Measurements from ENCODE around the gene CMSS1.
A peak's percentile ranks its signal among the peaks of the same experiment; 100 is the strongest.

Gene CMSS1

DNA sequence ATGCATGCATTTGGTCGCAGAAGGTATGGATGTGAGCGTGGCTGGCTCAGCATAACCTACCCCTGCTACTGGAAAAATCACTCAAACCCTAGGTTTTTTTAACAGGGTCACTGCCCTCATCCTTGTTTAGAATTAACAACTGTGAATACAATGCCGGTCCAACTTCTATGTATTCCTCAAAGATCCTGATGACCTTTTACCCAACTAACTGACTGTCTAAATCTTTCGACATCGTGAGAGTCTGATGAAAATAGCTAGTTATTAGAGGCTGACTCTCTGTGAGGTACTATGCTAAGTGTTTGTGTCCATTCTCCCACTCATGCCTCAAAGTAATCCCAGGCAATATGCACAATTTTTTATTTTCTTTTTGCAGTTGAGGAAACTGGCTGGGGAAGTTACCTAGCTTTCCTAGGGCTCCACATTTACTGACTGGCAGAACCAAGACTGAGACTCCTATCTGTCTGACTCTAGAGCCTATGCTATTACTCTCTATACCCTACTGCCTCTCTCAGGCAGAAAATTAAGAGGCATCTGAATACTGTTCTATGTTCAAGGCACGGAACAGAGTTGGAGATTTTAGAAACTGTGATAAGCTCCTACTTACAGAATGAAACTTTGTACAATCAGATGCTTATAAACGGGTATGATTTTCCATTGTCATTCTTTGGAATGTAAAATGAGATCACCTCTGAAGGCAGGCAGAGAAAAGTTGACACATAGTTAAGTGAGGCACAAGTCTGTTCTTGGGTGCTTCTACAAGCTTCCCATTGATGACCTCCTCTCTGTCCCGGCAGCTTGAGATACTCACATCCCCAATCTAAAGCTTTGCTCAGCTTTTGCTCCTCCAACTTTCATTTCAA is 240.3 kb downstream of the CMSS1 start:
- DNase-seq (ENCODE audit: low spot score), result peak; percentile 49

DNA sequence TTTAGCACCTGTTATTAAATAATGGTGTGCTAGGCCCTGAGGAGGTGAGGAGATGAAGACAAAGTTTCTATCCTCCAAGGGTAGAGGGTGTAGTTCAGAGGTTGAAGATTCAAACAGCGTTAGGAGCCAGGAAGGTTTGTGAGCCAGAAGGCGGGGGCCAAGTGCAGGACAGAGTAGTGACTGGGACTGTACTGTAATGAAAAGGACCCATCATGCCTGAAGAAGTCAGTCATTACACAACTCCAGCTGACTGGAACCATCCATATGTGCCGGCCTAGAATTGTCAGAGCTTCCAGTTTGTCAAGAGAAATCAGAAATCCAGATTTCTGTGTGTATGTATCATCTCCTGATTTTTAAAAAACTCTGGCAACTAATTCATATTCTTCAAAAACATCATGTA is 241.8 kb downstream of the CMSS1 start:
- no peak for DNase-seq (ENCODE audit: low spot score)

DNA sequence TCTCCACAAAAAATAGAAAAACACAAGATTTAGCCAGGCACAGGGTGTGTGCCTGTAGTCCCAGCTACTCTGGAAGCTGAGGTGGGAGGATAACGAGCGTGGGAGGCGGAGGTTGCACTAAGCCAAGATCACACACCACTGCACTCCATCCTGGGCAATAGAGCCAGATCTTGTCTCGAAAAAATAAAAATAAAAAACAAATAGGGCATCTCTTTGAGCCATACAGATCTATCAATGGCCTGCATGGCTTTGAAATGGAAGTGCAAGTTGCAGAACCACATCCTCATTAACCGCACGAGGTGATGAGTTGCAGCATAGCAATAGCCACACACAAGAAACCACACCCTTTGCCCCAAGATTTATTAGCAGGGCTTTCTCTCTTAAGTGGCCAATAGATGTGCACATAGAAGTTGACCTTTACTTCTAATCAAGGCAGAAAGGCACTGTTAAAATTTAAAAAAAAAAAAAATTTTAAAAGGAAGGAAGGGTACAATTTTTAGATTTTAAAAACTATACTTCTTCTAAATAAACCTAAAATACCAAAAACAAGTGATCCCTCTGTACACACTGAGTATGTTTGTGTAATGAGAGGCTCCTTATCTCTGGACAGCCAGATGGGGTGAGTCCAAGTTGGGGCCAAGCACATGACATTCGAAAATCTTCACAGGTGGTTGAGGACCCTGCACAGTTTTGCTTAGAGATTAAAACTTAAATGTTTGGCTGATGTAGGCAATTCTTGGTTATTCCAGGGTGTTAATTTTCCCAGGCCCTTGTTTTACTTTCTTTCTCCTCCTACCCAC is 243.2 kb downstream of the CMSS1 start:
- no peak for DNase-seq (ENCODE audit: low spot score)

DNA sequence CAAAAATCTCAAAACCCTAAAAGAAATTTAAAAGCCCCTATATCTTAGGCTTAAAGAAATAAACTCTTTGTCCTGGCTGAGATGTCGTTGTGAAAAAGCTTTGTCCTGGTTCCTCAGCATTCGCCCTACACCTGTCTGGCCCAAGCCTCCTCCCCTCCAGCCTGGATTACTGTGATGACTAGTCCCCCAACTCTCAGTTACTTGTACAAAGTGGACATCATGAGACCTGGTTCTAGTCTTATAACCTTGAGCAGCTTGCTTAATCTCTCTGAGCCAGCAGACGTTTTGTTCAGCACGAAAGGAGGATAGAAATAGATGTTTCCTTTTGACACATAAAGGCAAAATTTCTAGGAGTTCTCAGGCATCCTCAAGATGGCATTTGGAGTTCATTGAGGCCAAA is 245.0 kb downstream of the CMSS1 start:
- no peak for DNase-seq (ENCODE audit: low spot score)

DNA sequence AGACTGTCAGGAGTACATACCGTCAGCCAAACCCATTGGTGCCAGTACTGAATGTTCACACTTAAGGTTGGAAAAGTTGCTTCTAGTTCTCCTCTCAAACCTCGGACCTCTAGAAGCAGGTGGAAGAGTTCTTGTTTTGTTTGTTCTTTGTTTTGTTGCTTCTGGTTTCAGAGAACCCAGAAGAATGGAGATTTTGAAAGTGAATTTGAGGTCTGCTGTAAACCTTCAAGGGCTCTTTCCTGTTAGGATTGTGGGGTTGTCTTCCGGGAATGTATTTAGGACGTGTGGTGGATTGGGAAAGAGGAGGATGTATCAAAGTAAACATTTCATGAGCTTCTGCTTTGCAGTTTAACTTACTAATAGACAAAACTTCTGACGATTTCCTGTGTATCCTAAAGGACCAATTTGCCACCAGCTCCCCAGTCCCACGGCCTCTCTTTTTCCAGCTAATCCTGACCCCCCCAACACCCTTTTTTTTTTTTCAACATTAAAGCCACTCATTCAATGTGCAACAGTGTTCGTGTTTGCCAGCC is 246.3 kb downstream of the CMSS1 start:
- no peak for DNase-seq (ENCODE audit: low spot score)

DNA sequence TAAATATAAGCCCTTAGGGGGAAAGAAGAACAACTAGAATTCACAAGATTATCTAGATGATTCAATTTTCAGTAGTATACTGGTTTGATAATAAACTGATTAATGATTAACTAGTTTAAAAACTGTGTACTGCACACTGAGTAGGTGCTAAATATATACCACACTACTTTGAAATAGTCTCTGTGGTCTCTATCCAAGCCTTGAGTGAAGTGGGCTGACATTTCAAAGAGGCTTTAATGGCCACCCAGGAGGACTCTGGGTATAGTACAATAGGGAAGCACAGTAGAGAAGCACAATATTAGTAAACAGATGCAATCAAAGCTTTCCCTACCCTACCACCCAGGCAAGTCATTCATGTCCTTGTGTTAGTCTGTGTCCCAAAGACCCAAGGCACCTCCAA is 249.9 kb downstream of the CMSS1 start:
- no peak for DNase-seq (ENCODE audit: low spot score)

DNA sequence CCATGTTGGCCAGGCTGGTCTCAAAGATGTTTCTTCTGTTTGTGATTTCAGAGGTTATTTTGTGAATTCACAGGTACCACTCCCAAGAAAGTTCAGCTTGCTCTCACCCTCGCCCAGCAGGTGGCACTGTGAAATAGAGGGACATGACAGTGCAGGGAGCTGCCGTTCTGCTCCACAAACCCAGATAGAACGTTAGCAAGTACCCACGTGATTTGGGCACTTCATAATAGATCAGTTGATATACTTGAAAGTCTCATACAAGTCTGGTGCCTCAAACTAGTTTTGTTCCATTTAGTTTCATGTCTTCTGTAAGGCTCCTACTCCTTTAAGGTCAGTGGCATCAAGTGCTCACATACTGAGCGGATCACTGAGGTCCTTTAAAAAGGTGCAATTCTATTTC is 251.2 kb downstream of the CMSS1 start:
- peak; percentile 68 for DNase-seq (ENCODE audit: low spot score)

DNA sequence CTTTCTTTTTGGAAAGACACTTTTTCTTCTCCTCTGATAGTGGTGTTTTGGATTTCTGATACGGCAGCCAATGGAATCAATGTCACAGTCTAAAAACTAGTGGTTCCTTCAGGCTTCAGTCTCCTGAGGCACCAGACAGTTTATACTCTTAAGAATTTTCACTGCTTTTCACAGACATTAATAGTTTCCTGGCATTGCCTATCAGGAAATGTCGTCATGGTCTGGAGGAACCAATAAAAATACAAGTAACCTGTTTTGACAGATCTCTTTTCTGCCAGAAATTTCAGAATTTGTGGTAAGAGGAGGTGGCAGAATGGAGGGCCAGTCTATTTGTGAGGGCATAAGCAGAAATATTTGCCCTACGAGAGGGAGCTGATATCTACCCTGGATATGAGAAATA is 251.8 kb downstream of the CMSS1 start:
- no peak for DNase-seq (ENCODE audit: low spot score)

DNA sequence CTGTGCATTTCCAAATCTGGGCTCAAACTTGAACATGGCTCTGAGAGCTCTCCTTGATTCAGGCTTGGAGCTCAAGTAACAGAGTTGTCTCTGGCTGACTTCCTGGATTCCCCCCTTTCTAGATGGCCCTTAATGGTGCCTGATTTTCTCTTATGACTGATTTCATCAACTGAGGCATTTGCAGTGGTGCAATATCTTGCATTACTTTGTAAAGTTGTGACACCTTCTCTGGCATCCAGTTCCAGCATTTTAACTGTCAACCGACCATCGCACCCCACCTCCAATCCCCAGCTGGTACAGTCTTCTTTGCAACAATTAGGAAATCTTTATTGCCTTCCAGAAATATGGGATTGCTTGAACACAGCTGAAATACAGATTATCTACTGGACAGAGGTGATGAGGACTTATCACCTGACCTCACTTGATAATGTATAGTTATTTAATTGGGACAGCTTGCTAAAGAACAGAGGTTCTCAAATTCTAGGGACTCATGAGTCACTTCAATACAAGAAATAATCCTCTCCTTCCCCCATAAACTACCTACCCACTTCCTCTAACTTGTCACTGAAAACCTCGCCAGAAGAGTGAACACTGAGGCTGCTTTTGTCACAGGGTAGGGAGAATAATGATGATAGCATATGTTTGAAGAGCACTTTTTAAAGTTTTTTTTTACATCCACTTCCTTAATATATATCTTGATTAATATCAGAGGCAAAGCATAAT is 254.8 kb downstream of the CMSS1 start:
- no peak for DNase-seq (ENCODE audit: low spot score)

DNA sequence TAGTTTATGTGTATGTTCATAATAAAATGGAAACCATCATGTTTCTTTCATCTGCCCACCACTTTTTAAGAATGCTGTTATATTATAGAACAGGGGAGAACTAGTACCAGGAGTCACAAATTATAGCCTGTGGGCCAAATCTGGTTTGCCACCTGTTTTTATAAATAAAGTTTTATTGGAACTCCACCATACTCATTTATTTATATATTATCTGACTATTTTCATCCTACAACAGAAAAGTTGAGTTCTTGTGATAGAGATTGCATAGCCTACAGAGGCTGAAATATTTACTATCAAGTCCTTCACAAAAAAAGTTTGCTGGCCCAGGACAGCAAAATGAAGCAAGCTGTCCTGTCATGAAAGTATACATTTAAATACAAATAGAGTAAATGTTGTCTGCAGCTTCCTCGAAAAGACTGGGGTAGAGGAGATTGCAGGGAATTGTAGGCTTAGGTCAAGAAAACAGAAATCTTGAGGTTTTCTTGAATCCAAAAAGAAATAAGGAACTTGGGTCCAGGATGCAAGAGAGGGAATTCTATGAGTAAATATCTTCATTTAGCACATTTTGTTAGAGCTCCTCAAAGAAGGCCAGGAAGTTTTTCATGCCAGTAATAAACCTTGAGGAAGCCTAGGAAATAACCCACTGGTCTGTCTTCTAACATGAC is 255.5 kb downstream of the CMSS1 start:
- no peak for DNase-seq (ENCODE audit: low spot score)

DNA sequence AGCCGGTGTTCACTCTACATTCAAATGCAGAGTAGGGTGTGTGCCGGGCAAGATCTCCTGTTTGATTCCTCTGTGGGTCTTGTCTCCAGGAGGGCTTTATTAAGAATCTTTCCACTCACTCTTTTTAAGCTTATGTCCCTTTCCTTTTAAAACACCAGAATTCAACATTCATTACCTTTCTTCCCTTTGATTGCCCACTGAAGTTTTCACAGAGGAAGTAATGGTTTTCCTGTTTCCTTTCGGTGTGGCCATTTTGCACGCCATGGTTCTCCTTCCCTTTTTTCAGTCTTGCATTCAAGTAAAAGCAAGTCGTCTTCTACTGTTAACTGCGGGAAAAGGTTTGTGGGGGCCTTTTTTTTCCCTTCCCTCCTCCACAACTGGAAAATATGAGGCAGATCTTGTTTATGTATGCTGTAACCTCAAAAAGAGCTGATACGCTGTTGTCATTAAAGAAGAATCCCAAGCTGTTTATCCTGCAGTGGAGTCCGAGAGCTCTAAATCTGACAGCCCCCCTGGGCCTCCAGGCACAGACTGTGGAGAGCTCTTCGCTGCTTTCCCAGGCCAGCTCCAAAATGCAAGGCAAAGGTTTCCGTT is 256.1 kb downstream of the CMSS1 start:
- no peak for DNase-seq (ENCODE audit: low spot score)

DNA sequence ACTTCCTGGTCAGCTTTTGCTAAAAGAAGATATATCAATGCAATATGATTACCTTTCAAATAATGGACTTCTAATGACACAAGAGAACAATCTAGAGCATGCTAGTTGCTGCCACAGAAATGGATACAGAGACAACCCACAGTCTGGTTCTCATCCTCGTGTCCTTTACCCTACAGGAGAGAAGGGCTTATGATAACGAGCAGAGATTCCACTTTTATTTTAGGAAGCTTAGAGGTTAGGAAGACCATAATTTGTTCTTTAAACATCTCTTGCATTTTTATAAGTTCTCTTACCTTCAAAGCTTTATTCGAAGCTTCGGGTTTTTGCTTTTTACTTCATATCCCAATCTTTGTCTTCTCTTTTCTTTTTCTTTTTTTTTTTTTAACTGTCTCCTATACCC is 257.5 kb downstream of the CMSS1 start:
- DNase-seq (ENCODE audit: low spot score), result no peak

DNA sequence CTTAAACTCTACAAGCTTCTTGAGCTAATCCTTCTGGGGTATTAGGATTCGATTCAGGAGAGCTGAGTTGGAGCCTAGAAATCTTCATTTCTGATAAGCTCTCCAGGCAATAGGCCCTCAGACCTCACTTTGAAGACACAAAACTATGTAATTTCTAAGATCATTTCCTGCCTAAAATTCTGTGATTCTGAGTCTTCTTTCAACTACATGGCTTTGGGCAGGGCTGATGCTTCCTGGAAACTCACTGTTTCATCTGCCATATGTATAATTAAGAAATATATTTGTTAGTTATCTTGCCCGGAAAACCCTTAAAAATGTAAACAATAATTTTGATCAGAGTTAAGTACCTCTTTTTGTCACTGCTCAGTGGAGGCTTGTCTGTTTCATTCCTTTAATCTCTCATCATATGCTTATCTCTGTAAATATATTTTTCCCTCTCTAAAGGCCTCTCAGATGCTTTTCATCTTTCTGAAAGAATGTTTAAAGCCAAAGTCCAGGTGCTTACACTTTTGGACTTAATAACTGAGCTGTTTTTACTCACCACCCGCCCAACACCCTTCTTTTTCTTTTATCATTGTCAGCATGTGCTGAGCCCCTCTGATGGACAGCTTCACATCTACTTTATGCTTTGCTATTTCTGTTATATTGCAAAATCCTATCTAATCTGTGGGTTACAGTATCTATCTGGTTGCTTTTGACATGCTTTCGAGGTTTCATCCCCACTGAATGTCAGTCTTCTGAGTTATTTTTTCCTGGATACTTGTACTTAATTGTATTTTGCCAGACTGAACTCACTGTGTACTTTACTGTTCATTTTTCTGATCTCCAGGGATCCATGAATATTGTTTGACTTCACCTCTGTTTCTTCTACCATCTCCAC is 258.4 kb downstream of the CMSS1 start:
- DNase-seq (ENCODE audit: low spot score), result no peak

DNA sequence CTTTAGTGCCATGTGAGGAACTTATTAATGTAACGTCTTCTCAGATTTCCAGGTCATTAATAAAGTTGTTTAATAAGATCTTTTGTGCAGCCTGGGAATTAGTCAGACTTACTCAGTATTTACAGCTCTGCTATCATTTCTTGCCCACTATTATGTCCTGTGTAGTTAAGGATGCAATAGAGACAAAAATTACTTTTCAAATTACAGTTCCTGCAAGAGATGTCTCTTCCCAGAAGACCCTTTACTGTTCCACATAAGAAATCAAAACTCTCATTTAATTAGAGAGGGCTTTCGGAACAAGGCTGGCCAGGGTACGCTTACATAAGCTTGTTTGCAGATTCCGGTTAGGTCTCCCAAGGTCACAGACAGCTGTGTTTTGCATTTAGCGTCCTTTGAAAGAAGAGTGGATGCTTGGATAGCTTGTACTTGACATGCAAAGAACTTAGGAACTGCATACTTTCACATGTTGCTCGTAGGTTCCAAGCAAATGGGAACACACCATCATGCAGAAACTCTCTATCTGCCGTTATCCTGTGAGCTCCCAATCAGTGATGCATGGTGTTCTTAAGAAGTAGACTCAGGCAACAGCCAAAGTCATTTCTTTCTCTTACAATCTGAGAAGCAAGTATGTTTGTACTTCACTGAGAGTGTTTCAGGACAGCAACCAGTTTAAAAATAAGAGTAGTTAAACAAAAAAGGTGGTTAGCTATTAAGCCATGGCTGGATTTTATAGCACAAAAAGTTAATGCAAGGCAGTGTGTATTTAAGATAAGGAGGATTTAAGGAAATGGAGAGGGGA is 259.3 kb downstream of the CMSS1 start:
- no peak for DNase-seq (ENCODE audit: low spot score)

DNA sequence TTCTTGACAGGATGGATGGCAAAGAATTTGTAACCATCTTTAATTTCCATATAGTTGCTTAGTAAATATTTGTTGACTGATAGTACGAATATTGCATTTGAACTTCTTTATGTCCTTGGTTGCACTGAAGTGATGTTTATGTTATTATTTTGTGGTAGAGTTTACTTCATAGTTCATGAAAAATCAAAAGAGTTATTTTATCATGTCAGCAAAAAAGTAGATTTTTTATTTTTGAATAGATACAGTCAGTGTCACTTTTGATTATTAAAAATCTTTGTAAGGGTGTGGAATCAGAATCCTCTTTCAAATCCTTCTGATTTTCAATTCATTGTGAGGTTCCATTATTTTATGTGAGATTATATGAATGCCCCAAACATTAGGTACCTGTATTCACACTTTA is 261.7 kb downstream of the CMSS1 start:
- no peak for DNase-seq (ENCODE audit: low spot score)

DNA sequence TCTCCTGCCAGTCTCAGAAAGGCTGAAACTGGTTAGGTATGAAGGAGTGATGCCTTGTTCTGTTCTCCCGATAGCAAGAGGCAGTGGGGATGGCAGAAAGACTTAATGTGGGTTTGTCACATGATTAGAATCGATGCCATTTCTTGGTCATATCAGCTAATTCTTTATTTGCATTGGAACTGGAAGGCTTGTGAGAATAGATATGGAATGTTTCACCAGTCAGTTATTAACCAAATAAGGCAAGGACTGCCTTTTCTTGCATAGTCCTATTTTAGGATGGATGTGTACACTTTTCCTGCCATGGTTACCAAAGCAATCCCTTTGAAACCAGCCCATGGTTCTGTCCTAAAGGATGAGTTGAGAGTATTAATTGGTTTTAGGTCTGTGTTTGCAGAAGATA is 262.9 kb downstream of the CMSS1 start:
- peak; percentile 35 for DNase-seq (ENCODE audit: low spot score)

DNA sequence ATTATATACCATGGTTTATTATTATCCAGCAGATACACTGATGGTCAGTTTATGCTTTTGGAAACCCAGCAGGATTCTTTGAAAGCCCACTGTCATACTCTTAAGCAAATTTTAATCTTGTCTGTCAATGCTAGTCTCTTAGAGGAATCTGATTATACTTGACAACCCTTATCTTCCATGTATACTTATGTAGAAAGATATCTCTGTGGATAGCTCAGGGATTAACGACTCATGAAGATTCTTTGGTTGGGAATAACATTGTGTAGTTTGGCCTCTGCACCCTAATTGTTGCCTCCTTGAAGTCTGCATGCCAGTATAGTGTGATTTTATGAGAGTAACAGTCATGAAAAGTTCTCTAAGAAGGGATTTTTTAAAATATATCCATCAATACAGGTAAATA is 263.6 kb downstream of the CMSS1 start:
- no peak for DNase-seq (ENCODE audit: low spot score)

DNA sequence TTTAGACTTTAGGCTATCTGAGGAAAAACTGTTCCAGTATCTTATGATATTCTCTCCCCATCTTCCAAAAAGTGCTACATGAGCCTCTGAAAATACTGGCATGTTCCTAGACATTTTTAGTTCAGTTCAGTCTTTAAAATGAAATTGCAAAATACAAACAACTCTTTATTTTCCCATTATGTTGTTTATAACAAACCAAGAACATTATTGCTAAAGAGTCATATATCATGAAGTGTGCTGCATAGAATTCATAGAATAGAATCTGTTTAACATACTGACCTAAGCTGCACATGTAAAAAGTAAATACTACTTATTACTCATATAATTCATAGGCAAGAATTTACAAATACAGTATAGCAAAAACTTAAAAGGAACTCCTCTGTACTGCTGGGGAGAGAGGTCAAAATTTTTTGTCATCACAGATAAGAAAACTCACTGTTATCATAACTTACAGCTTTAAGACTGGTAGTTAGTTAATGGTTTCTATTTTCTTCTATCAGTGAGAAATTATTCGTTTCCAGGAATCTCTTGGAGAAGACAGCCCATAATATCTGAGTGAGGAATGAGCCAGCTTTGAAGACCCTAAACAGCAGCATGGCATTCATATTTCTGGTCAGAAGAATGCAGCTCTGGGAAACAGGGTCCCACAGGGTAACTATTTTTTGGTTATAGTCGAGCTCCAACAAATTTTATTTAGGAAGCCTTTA is 264.5 kb downstream of the CMSS1 start:
- DNase-seq (ENCODE audit: low spot score), result no peak

DNA sequence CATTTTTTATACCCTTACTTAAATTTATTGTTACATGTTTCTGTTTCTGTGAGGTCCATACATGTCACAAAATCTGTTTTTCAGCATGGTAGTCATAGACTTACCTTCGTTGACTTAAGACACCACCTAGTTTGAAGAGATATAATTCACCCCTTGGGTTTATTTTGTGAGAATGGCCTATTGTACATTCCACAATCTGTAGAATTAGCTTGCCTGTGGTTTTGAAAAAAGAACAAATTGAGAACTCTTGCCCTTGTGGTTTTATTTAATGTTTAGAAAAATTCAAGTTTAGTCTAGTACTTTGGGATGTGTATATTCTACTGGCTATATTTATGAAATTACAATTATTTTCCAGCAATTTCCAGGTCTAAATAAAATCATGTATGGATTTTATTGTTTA is 265.1 kb downstream of the CMSS1 start:
- DNase-seq (ENCODE audit: low spot score), result no peak
